GM18951 (cell line): ENCODE measurements around the gene DHCR24.

ENCODE experiments used
- POLR2A ChIP-seq: IDR thresholded peaks from 4 replicates; pipeline ENCODE4 v1.6.1; 2011; ENCODE audit warnings: mild to moderate bottlenecking; ENCODE audit not compliant: insufficient read length, insufficient read depth; ENCODE audit errors: extremely low read depth
- in situ Hi-C: fragments of 300-500 bp; cut with MboI; formaldehyde crosslinking; loops from one replicate; pipeline ENCODE4 v1.12.0; 2022; ENCODE audit warnings: low sequenced_read_pairs, mixed read lengths, inconsistent platforms; ENCODE audit not compliant: unreplicated experiment

DHCR24 gene

DNA sequence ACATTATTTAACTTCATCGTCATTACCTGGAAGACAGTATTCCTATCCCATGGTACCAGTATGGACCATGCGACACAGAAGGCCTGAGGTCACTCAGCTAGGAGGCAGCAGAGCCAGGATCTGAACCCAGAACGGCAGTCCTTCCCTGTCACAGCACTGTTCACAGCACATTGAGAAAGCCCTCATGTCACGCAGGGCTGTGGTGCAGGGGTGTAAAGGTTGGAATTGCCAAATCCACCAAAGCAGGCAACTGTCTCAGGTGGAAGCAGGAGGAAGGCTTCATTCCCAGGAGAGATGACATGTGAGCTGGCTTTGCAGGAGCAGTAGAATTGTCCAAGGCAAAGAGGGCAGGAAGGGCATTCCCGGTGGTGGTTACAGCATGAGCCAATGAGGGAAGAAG lies 75.9 kb downstream of the DHCR24 start:
- TF ChIP-seq POLR2A, result no peak
- in situ Hi-C loops, result loop anchor here (10.0 kb wide), 1 partner anchor 136 kb away; no protein-coding TSS in a partner anchor

DNA sequence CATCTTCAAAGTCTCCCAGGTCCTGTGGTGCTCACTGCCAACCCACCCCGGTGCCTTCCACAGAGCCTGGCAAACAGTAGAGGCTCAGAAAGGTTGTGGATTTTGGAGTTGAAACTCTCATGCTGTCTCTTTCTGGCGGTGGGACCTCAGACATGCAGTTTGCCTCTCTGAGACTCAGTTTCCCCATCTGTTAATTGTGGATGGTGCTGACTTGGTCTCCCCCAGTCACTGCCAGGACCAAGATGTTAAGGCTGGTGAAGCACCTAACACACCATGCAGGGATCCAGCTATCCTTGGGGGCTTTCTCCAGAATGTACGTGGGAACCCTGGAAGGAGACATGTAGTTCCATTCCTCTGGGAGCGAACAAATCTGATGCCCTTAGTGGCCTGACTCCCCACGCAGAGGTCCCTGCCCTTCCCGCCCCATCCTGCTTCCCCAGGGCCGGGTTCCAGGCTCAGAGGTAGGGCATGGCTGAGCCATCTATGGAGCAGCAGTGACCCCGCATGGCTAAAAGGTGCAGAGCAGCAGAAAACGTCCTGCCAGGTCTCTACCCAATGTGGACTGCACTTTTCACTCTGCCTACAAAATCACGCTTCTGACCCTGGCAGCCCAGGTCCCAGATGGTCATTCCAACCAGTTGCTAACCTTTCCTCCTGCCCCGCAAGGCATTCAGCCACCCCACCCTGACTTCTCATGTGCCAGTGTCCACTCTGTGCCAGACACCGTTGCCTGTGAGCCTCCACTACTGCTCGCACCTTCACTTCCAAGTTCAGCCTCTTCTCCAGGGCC lies 76.6 kb downstream of the DHCR24 start:
- in situ Hi-C loops, result loop anchor here (10.0 kb wide), 1 partner anchor 136 kb away; no protein-coding TSS in a partner anchor

DNA sequence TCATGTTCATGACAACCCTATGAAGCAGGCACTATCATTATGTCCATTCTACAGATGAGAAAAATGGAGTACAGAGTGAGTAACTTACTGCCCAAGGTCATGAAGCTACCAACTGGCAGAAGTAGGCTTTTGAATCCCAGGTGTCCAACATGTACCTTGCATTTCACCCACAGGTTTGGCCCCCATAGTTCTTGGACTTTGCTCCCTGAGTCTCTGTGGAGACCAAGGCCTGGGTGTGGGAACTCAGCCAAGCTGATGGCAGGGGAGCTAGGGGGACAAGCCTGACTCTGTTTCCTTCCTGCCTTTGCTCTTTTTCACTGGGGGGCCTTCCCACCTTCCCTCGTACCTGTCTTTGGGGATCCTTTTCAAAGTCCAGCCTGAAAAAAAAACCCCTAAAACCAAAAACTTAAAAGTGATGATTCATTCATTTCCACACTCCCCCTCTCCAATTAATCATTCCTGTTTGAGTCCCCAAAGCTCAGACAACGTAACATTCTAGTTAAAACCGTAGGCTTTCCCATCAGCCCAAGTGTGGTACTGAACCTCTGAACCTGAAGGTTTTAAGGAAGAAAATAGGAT lies 77.4 kb downstream of the DHCR24 start:
- TF ChIP-seq POLR2A, result no peak
- in situ Hi-C loops, result loop anchor here (10.0 kb wide), 1 partner anchor 135 kb away; no protein-coding TSS in a partner anchor

More for the DNA sequence above, 76.6 kb downstream of the DHCR24 start:
- no peak for TF ChIP-seq POLR2A

DNA sequence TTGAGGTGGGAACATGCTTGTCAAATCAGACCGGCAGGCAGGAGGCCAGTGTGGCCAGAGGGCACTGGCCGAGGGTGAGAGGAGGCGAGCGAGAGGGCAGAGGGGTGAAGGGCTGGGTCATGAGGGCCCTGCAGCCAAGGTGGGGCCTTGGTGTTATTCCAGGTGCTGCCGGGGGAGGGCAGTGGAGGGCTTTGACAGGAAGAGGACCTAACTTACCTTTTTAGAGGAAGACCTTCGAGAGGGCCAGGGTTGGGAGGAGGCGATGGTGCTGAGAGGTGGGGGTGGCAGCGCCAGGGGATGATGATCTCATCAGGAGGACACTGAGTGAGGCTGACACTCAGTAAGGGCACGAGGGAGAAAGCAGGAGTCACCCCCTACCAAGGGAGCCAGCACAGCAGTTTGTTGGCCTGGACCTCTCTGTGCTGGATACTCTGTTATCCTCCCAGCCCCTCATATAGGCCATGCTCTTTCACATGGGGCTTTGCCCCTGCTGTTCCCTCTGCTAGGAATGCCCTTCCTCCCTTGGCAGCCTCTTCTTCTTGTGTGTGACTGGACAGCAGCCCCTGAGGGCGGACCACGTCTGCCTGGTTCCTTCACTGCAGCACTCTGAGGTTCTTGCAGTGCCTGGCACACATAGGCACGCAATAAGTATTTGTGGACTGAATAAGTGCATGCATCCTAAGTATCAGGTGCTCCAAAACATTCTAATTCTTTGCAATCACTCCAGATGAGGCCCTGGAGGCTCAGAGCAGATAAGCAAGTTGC lies 78.4 kb downstream of the DHCR24 start:
- in situ Hi-C loops, result no loop called here
- TF ChIP-seq POLR2A, result no peak

GRCh38 chr1:54807756-54808155 lies 79.2 kb downstream of the DHCR24 start:
- in situ Hi-C loops, result no loop called here
- TF ChIP-seq POLR2A, result no peak

- in situ Hi-C loops, result no loop called here
Measured at GRCh38 chr1:54806931-54807611, 79.9 kb downstream of the DHCR24 start.

DNA sequence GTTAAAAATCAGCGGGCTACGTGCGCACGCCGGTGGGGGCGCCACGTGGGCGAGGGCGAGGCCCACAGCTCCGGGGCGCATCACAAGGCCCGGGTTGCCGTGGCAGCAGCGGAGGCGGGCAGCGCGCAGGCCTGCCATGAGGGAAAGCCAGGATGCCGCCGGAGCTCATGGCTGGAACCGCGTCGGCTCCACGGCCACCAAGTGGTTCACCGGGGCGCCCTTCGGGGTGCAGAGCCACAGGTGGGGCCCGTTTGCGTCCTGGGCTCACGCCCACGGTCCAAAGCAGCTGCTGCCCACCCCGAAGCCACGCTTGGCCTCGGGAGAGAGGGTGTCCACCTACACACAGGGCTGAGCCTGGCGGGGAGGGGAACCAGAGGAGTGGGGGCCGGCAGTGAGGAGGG lies 81.0 kb downstream of the DHCR24 start:
- no peak for TF ChIP-seq POLR2A
- in situ Hi-C loops, result no loop called here

More at GRCh38 chr1:54806931-54807611, 79.9 kb downstream of the DHCR24 start:
- no peak for TF ChIP-seq POLR2A

GRCh38 chr1:54805466-54805865 lies 81.5 kb downstream of the DHCR24 start:
- no peak for TF ChIP-seq POLR2A
- in situ Hi-C loops, result no loop called here

GRCh38 chr1:54804471-54805132 lies 82.4 kb downstream of the DHCR24 start:
- in situ Hi-C loops, result no loop called here
- no peak for TF ChIP-seq POLR2A

DNA sequence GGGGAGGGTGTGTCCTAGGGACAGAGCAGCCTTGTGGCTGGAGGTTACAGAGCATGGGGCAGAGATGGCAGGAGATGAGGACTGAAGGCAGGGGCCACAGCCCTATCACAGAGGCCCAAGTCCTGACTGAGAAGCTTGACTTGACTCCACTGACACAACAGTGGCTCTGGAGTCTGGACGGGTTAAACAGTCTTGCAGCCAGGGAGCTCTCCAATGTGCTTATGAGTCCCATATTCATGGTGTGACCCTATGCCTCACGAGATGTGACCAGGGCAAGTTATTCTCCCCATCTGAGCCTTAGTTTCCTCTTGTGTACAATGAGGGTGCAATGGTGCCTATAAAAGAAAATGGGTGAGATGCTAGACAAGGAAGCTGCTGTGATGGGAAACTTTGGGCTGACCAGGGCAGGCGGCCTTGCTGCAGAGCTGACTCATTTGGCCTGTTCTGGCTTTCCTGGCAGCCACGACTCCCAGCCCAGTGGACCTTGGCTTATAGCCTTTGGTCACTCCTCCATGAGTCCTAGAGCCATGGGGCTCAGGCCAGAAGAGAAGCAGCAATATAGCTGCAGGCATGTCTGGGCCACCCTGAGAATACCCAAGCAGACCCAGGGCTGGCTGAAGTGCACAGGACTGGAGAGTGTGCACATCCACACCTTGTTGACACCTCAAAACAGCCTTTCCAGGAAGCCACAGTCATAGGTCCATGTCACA lies 83.1 kb downstream of the DHCR24 start:
- in situ Hi-C loops, result no loop called here
- TF ChIP-seq POLR2A, result no peak

DNA sequence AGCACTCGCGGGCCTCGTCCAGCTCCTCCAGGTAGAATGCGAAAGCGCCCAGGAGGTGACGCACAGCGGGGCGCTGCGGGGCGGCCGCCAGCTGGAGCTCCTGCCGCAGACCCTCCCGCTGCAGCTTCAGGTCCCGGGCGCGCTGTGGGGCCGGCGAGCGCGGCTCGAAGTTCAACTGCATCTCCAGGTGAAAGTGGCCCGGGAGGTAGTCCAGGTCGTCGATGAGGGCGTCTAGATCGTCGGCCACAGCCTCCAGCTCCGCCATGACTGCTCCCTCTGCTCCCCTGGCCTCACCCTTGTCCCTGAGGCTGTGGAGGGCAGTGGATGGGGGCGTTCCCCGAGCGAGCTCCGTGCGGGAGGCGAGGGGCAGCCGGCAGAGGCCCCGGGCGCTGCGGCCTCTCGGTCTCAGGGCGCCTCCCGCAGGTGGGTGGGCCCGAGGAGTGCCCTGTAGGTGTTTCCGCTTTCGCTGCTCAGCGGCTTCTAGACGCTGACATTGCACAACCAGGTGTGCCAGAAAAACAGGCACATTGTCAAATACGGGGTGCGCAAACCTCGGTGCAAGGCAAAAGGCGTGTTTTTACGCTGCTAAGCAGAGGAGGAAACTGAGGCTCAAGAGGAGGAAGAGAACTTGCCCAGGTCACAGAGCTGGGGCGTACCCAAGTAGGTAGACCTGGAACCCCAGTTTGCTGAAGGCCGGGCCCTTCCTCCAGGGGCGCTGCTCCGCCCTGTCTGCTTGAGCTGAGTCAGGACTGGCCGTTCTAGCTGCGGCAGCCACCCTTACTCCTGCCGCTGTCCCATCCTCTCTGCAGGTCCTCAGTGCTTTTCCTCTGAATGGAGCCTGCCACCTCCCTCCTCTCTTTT lies 85.9 kb downstream of the DHCR24 start, which contains the start of gene TTC22:
TTC22 (minus strand) TSS at position 425 of the 861 bp plus-strand sequence; CDS start at position 265, 160 bp downstream.
- peak; percentile 49 for TF ChIP-seq POLR2A
- in situ Hi-C loops, result no loop called here
